Adipose tissue (tissue), 3 donors: ENCODE data around the gene RYR2. TPM values are rescaled to one million over a fixed set of nuclear protein-coding genes. Genes with fewer than 3 reads are reported as not detected.
"Not testable (repeated sequence)": the region's sequence is repeated elsewhere in the genome, so short reads cannot be mapped to it uniquely, and the experiment has no call there.

Experiments used
- H3K27ac ChIP-seq: one replicate; pipeline ENCODE4 v1.5.1; 2013; ENCODE audit warnings: low read depth, low read length
- WGBS, 3 donors: extraction: QIAGEN DNeasy Blood & Tissue Kit; methylation state at CpG; one replicate each; pipeline ENCODE4 v1.1.7; 2013; 5-methylcytosine and 5-hydroxymethylcytosine counted together
- polyA plus RNA-seq, 3 donors: library from polyadenylated mRNA; stranded (reverse); fragments of 200-250 nt; gene quantifications; one replicate each; pipeline ENCODE4 v1.2.3, GENCODE V29; 2013
- donor health status: healthy with polysubstance abuse.
- donor health status: Bipolar disorder and iron deficiency.
- donor health status: healthy.

Gene RYR2
- polyA plus RNA-seq, 3 donors: 0.23 to 1.1 (median 0.36) TPM

DNA sequence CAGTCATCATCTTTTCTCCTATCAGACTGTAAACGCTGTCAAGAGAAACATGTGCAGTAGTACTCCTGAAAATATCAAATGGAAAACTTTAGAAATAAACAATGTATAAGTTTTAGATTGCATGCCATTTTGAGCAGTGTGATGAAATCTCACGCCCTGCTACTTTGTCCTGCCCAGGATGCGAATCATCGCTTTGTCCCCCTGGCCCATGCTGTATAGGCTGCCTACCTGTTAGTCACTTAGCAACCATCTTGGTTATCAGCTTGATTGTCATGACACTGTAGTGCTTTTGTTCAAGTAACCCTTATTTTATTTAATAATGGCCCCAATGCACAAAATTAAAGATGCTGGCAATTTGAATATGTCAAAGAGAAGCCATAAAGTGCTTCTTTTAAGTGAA, 485.8 kb downstream of the RYR2 start:
- 72 to 80% (median 73%) methylated on average over 4 of the region's 4 CpGs for WGBS, 3 donors
- no peak overlapping the region for H3K27ac ChIP-seq

DNA sequence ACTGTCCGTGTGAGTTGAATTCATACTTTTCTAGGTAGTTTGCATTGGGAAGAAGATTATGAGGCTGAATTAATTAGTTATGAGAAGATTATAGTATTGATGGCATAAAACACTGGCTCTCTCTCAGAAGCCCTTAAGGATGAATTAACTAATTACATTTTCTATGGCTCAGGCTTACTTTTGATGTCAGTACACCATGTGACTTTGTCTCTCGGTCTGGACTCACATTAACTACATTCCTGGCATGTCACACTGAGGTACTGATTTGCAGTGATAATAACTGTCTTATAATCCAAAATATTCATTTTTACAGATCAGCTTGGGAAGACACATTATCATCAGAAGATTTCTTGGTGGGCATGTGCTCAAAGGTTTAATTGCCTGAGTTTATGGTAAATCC, 486.6 kb downstream of the RYR2 start:
- H3K27ac ChIP-seq: no peak overlapping the region
- 63 to 79% (median 79%) methylated on average over 2 of the region's 2 CpGs for WGBS, 3 donors

- WGBS, 3 donors: 93 to 96% (median 94%) methylated on average over 2 of the region's 2 CpGs
- no peak overlapping the region for H3K27ac ChIP-seq
Observed at GRCh38 chr1:237539055-237539454, 497.1 kb downstream of the RYR2 start.

GRCh38 chr1:237542525-237543418, 500.8 kb downstream of the RYR2 start:
- WGBS, 3 donors: 74 to 77% (median 76%) methylated on average over 5 of the region's 5 CpGs
- H3K27ac ChIP-seq: no peak overlapping the region

DNA sequence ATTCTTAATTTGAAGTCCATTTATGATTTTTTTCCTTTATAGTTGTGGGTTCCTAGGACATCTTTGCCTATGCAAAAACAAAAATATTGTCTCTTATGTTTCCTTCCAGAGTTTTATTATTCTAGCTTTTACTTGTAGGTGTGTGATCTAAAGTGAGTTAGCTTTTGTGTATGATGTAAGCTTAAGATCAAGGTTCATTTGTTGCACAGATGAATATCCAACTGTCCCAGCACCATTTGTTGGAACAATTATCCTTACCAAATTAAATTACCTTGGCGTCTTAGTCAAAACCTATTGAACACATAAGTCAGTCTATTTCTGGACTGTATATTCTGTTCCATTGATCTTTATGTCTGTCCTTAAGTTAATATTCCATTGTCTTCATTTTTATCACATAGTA, 511.1 kb downstream of the RYR2 start:
- H3K27ac ChIP-seq: no peak overlapping the region
- WGBS, 3 donors: 80 to 95% (median 95%) methylated on average over 1 of the region's 1 CpG

- 72 to 82% (median 73%) methylated on average over 3 of the region's 3 CpGs for WGBS, 3 donors
- no peak overlapping the region for H3K27ac ChIP-seq
Observed at GRCh38 chr1:237556911-237557310, 514.9 kb downstream of the RYR2 start.

- H3K27ac ChIP-seq: no peak overlapping the region
- WGBS, 3 donors: 53 to 62% (median 54%) methylated on average over 4 of the region's 4 CpGs
Observed at GRCh38 chr1:237562242-237562823, 520.3 kb downstream of the RYR2 start.

DNA sequence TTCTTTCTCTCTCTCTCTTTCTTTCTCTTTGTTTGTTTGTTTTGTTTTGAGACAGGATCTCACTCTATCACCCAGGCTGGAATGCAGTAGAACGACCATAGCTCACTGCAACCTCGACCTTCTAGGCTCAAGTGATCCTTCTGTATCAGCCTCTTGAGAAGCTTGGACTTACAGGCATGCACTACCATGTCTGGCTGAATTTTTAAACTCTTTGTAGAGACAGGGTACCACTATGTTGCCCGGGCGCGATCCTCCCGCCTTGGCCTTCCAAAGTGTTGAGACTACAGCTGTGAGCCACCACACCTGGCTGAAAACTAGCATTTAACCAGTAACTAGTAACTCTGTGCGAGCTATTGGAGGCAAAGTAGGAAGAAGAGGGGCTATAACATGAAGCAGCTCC, 523.3 kb downstream of the RYR2 start:
- WGBS, 3 donors: 57 to 69% (median 63%) methylated on average over 7 of the region's 7 CpGs
- no peak overlapping the region for H3K27ac ChIP-seq

GRCh38 chr1:237566581-237566980, 524.6 kb downstream of the RYR2 start:
- H3K27ac ChIP-seq: no peak overlapping the region
- WGBS, 3 donors: 72 to 88% (median 84%) methylated on average over 14 of the region's 14 CpGs

DNA sequence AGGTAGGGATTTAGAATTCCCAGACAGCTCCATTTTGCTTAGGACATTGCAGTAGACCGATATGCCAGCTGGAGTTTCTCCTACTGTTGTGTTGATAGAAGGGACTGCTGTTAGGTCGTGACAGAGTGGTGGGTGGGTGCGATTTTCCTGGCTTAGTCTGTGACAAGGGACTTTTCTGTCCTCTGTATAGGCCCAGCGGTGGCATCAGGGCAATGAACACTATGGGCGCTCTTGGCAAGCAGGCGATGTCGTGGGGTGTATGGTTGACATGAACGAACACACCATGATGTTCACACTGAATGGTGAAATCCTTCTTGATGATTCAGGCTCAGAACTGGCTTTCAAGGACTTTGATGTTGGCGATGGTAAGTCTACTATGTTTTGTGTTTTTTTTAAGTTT, 527.0 kb downstream of the RYR2 start:
- no peak overlapping the region for H3K27ac ChIP-seq
- WGBS, 3 donors: 77 to 82% (median 77%) methylated on average over 9 of the region's 9 CpGs

- no peak overlapping the region for H3K27ac ChIP-seq
- WGBS, 3 donors: 89 to 93% (median 92%) methylated on average over 5 of the region's 5 CpGs
Observed at GRCh38 chr1:237570530-237570929, 528.5 kb downstream of the RYR2 start.

GRCh38 chr1:237574536-237574935, 532.6 kb downstream of the RYR2 start:
- H3K27ac ChIP-seq: no peak overlapping the region
- WGBS, 3 donors: 45 to 66% (median 52%) methylated on average over 2 of the region's 2 CpGs

DNA sequence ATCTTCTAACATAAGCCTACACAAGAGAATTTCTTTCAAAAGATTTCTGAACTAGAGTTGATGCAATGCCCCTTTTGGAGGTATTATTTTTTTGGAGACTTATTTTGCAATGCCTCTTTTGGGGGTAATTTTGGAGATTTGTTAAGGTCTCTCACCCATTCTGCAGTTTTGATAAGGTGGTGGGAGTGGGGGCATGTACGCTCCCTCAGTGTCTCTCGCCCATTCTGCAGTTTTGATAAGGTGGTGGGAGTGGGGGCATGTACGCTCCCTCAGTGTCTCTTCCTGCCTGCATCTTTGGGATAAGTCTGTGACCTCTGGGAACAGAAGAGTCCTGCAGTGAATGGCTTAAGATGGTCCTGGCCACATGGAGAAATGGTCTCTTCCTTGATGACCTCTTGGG, 536.6 kb downstream of the RYR2 start:
- 79 to 92% (median 89%) methylated on average over 3 of the region's 3 CpGs for WGBS, 3 donors
- H3K27ac ChIP-seq: no peak overlapping the region

GRCh38 chr1:237580726-237581125, 538.7 kb downstream of the RYR2 start:
- WGBS, 3 donors: 80 to 88% (median 80%) methylated on average over 2 of the region's 2 CpGs
- H3K27ac ChIP-seq: no peak overlapping the region

GRCh38 chr1:237583270-237583669, 541.3 kb downstream of the RYR2 start:
- no peak overlapping the region for H3K27ac ChIP-seq

DNA sequence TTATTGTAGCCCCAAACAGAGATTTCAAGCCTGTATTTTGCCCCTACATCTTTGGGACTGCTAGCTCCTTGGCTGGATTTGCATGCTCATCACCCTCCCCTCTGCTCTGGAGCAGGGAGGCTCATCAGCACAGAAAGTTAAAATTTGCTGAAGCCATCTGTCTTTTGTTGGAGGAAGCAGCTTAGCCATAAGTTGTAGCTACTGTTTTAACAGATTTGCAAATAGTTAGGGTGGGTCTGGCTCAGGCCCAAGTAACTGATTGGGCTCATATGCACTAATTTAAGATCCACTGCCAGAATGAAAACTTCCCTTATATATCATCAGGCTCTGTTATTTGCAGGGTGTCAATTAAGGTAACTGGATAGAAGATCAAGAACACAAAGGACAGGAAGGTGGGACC, 541.8 kb downstream of the RYR2 start:
- no peak overlapping the region for H3K27ac ChIP-seq

GRCh38 chr1:237590386-237590785, 548.4 kb downstream of the RYR2 start:
- WGBS, 3 donors: 86 to 93% (median 93%) methylated on average over 13 of the region's 13 CpGs
- no peak overlapping the region for H3K27ac ChIP-seq

GRCh38 chr1:237591353-237591752, 549.4 kb downstream of the RYR2 start:
- WGBS, 3 donors: 57 to 75% (median 74%) methylated on average over 2 of the region's 2 CpGs
- H3K27ac ChIP-seq: no peak overlapping the region

GRCh38 chr1:237603036-237603568, 561.1 kb downstream of the RYR2 start:
- H3K27ac ChIP-seq: not testable (repeated sequence)
- 77 to 87% (median 84%) methylated on average over 15 of the region's 15 CpGs for WGBS, 3 donors

- WGBS, 3 donors: 86 to 92% (median 90%) methylated on average over 3 of the region's 3 CpGs
- H3K27ac ChIP-seq: no peak overlapping the region
Observed at GRCh38 chr1:237608433-237608832, 566.4 kb downstream of the RYR2 start.
